Renal cortical epithelial cell (primary cell): ENCODE data around the gene ADAMTSL1. TPM values are rescaled to one million over a fixed set of nuclear protein-coding genes. Genes with fewer than 3 reads are reported as not detected.

ENCODE experiments used
- DNase-seq: peaks from one replicate; pipeline ENCODE4 v3.0.0-alpha.2; 2011; ENCODE audit warnings: low read depth
- total RNA-seq: library from RNA; depleted of rRNA; stranded (reverse); fragments of >200 nt; gene quantifications from 2 replicates; pipeline ENCODE4 v1.2.3, GENCODE V29; 2014

Gene ADAMTSL1
- total RNA-seq, 1 donor from 2014 or later = 1.5 TPM

DNA sequence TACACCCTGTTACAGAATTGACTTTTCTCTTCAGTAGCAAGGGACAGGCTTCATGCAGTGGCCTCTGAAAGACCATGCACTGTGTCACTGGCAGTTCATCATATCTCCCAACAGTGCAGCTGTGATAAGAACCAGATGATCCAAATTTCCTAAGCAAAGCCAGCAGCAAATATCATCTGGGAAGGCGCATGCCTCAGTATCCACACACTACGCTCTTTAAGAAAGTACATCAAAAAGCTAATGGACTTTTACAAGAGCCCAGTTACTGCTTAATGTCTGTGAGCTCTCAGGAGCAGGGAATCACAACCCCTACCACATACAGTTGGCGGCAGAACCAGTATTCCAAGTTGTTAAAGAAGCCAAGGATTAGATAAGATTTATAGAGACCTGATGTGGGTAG, 25.1 kb downstream of the ADAMTSL1 start:
- no peak for DNase-seq

DNA sequence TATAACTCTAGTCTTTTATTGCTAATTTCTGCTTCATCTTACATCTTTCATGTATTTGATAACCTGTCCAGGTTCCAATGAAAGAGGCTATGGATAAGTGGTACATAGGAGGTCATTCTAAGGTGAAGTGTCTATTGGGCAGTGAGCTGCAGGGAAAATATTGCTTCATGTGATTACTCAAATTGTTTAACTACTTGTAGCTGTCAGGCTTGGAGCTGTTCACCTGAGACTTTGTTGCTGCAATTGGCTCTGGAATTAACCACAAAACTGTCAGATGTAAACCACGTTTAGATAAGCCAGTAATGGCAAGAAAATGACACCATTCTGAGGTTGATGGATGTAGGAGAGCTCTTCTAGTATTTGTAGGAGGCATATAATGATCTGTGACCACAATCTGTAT, 26.0 kb downstream of the ADAMTSL1 start:
- peak; percentile 71 for DNase-seq

DNA sequence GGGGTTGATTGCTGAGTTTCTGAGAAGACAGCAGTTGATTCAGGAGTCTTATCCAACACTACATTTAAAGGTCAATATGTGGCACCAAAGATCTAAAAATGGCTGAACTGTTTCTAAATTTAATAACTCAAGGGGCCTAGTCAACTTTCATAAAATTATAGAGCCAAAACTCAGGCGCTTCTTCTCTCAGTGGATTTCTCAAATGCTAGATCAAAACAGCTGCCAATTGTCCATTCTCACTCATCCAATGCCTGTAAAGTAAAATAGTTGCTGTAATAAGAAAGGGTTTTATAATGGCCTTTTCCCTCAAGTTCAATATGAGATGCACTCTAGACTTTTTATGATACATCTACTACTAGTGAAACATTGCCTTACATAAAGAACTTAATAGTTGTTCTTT, 26.5 kb downstream of the ADAMTSL1 start:
- DNase-seq = no peak

DNA sequence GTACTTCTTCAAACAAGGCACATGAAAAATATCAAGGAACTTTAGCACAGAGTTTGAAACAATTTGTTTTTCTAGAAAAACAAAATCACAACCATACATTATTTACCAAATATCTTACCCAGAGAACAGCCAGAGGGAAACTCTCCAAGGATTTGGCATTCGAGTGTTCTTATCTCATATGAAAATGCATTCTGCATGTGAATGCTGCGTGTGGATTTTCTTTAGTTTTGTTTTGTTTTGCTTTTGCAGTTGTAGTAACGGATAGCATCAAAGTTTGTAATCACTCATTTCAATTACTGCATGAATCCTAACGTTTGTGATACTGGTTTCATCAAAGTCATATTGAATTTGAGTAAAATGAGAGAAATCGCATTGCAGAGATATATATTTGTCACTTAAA, 28.0 kb downstream of the ADAMTSL1 start:
- DNase-seq = no peak

DNA sequence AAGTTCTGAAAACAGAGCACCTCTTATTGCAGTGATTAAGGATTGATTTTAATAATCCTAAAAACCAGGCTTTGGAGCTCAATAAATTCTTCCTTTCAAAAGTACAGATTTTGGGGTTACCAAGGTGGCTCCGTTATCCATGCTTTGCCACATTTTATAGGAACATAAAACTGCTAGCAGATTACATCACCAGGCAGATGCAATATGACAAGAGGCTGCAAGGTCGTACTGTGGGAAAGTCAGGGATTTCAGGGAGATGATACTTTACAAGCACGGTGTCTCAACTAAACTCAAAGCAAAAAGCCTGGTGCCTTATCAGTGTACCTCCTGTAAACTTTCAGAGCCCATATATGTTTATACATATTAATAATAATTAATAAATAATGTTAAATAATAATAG, 28.6 kb downstream of the ADAMTSL1 start:
- no peak for DNase-seq

DNA sequence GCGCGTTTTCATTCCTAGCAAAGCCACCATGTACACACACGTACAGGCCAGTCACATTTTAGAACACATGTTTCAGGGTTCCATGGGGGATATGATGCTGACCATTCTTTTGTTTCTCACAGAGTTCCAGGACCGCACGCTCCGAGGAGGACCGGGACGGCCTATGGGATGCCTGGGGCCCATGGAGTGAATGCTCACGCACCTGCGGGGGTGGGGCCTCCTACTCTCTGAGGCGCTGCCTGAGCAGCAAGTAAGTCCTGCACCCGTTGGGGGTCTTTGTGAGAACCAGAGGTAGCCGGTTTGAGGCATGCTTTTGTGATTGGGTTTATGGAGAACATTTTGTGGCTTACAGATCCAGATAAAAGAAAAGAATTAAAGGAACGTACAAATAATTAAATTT, 30.8 kb downstream of the ADAMTSL1 start:
- no peak for DNase-seq

DNA sequence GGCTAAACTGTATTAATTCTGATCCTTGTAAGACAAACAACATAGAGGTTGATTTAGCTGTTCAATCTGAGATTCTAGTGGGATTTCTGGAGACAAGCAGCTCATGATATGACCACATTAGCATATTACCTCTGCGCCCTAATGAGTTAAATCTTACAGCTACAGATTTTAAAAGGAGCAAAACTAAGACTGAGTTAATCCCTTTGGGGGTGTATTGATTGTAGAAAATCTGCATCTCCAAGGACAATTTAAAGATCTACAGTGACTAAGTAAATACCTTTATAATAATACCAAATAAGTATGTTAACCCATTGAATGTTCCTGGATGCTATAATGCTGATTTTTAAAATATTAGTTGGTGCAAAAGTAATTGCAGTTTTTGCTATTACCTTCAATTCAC, 33.2 kb downstream of the ADAMTSL1 start:
- DNase-seq = no peak

DNA sequence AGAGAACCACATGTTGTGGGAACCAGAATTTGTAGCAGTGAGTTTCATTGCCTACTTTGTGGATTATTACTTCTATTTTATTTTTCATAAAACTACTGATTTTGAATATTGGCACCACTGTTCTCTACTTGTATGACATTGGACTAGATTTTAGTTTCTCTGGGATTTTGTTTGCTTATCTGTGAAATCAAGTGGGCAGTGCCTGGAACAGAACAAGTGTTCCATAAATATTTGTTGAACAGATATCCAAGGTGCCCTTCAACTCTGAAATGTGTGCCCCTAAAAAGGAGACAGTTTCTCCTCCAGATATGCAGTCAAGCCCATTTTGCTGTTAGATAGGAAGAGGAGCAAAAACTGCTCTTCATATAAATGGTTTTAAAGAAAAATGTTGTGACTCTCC, 42.6 kb downstream of the ADAMTSL1 start:
- DNase-seq = no peak

DNA sequence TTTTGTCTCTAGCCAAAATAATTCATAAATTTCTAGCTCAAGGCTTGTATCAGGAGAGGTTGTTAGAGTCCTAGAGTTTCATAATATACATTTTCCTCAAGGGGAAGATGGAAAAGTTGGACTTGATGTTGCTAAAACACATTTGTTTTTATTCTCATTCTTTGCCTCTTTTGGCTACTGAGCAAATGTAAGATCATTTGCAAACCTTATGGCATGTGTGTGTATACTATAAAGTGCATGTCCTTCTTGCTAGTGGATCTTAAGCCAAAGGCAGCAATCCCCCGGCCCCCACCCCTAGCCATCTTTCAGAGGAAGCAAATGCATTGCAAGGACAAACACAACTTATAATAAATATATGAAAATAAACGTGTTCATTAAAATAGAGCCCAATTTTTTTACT, 43.0 kb downstream of the ADAMTSL1 start:
- no peak for DNase-seq

DNA sequence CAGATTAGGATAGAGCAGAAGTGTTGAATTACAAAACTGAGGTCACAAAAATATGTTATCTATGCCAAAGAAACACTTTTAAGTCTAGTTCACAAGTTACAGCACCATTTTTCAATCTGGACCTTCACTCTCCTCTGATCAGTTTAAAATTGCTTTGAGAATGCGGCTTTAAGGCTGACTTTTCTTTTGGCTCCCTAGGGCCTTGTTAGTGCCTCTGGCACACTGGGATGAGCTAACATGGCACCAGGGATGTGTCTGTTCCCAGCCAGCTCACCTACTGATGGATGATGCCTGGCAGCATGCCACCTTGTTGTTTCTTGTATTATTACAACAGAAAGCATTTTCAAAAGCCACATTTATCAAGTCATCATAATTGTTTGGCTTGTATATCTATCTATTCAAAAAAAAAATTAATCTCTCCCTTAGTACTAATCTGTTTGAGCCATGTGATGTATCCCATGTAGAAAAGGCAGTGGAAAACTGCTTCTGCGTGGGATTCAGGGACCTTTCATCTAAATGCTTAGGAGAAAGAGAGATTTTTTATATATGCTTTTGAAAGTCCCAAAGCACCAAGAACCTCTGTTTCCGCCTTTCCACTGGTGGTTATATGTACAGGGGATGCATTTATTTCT, 46.6 kb downstream of the ADAMTSL1 start:
- no peak for DNase-seq

DNA sequence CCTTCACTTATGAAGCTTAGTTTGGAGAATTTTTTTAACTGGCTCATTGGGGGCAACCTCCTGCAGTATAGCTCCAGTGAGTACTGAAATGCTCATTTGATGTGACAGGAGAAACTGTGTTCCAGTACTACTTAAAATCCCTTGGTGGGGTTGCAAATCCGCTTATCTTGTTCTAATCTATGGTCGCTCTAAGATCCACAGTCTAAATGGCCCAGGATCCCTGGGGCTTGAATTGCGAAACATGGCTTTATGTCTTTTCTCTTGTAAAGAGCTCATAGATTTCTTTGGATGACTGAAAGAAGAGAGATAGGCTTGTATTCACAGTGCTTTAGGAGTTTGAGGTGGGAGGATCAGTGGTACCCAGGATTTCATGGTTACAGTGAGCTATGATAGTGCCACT, 52.7 kb downstream of the ADAMTSL1 start:
- no peak for DNase-seq

DNA sequence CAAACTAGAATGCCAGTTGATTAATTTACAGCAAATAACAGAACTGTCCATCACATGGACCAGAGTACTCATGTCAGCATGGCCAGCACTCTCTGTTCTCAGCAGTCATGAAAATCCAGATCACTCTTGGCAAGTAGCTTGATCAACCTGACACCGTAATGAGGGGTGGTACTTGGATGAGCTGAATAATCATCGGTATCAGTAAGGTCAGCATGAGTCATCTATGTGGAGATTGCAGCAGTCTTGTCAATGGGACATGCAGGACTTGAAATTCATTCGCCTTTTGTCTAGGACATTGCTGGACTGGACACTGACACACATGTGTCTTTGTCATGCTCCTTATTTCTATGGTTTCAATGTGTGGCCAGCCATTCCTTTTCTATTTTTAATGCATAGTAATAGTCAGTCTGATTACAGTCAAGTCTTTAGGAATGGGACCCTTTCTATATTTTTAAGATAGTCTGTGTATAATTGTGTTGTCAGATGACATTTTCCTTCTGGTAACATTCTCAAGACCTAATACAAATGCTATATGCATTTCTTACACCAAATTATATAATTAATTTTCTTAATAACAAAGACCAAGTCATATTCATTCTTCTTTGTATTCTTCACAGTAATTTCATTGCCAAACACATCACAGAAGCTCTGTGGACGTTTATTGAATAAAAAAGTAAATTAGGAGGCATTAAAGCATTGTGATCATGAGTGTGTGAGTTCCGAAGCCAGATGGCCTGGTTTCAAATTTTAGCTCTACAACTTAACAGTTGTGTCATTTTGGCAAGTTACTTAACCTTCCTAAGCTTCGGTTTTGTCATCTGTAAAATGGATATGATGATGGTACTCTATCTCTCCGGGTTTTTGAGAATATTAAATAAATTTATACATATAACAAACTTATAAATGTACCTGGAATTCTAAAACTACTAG, 57.4 kb downstream of the ADAMTSL1 start:
- no peak for DNase-seq

DNA sequence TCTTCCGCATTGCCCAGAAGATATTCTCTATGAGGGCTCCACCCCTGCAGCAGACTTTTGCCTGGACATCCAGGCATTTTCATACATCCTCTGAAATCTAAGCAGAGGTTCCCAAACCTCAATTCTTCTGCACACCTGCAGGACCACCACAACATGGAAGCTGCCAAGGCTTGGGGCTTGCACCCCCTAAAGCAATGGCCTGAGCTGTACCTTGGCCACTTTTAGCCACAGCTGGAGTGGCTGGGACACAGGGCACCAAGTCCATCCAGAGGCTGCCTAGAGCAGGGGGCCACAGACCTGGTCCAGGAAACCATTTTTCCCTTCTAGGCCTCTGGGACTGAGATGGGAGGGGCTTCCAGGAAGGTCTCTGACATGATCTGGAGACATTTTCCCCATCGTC, 60.7 kb downstream of the ADAMTSL1 start:
- no peak for DNase-seq

DNA sequence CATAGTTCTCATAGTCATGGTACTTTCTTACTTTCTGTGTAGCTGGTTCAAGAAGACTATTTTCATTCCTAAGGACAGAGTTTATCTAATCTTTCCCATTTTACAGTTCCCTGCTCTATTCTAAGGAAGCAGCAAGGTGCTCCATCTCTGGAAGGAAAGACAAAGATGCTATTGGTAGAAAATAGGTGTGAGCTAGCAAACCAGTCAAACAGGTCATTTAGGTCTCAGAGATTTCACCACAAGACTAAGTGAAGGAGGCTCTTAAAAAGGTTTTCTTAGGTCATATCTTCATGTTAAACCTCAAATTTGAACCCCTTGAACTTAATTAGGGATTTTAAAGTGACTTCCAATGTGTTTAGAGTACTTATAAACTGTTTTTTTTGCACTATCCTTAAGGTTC, 62.6 kb downstream of the ADAMTSL1 start:
- DNase-seq = no peak

DNA sequence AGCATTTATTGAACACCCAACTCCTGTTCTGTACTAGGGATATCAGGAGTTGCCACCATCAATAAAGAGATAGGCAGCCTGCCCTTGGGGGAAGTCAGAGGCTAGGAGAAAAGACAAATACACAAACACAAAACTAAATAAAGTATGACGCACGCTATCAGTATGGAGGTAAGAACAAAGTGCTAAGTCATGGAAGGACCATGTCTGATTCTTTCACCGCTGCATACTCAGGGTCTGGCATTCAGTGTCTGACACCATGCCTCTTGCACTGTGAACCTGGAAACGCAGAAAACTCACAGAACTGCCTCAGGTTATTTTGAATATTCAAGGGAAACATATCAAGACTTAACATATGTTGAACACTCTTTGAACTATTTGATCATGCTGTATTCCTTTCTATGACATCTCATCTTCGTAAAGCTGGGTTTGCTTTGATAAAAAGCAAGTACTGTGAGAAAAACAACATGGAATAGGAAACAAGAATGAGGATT, 65.3 kb downstream of the ADAMTSL1 start:
- no peak for DNase-seq

DNA sequence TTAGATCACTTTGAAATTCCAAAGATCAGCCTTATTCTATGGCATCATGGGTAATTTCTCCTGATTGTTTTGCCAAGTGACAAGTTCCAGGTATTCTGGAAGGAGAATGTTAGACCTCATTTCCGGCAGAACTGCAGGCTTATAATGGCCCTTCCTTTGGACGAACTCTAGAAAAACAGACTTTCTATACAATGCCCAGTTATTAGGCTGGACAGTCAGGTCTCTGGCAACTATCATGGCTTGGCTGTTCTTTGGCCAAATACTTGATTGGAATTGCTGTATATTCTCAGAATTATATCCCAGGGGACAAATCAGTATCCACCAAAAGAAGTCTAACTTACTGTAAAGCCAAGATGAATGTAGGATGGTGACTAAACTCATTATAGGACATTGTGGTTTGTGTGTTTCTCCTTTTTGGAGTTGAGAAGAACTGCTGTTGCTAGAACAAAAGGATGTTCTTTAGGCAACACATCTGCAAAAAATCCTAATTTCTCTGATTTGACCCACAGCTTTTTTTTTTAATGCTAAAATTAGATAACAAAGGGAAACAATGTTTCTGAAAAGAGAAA, 69.0 kb downstream of the ADAMTSL1 start:
- no peak for DNase-seq

DNA sequence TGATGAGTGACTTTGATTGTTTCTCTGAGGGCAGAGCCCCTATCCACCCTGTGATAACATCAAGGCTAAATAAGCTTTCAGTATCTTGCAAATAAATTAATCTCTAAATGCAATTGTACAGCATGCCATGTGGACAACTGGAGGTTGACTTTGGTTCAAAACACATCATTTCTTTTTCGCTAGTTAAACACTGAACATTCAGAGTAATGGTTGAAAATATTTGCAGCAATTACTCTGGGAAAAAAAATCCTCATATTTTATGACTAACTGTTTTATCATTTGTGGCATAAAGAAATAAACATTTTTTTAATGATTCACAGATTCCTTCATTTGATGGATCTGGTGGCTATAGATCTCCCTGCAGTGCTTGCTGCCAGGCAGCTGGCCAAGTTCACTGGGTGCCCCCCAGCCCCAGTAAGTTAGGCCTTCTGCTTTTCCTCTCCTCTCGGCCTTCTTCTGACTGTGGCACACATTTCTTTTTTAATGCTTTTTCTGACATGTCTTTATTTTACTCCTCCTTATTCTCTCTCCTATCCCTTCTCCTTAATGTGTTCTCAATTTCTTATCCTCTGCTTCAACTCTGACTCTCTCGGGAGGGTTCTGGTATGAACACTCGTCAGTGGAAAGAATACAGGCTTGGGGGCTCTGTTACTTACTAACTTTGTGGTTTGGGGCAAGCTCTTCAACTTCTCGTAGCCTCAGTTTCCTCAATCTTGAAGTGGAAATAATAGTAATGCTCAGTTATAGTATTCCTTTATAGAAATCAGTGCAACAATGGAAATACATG, 69.6 kb downstream of the ADAMTSL1 start:
- DNase-seq = no peak

DNA sequence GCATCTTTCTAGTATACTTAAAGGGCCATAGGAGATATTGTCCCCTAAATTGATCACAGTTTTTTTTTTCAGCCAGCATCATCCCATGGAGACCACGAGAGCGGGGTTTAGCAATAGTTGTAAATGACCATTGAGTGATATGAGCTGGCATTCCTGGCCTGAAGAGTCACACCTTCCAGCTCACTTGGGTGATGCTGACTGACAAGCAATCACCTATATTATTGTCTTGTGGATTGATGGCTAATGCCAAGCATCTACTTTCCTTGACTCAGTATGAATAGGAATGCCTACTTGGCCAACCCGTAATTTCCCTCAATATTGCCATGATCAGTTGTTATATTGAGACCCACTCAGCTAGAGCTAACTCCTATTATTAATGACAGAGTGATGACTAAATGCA, 70.5 kb downstream of the ADAMTSL1 start:
- DNase-seq = peak; percentile 50

DNA sequence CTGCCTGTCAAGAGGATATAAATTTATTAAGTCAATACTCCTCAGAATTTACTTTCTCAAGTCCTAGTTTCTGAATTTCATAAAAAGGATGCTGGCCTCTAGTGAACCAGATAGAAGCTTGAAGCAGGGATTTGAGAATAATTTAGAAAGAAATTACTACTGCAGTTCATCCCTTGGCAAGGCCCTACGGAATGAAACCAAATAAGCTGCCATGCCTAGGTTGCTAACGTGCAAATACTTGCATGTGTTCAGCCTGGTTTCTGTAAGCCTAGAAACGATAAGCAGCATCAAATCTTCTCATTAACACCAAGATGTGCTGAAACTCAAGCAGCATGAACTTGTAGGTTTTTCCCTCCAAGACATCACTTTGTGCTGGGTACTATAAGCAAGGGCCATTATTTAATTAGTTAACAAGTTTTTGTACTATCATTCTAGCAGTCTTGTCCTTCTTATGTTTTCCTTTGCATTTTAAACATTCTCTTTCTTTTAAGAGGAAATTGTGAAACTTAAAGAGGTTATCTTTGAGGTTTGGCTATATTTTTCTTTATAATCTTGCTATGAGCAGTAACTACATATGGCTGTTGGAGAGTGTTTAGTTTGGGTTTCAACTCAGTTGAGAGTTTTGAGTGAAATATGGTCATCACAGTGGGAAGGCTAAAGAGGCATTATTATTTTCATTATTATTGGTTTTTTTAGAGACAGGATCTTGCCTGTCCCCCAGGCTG, 71.8 kb downstream of the ADAMTSL1 start:
- no peak for DNase-seq

DNA sequence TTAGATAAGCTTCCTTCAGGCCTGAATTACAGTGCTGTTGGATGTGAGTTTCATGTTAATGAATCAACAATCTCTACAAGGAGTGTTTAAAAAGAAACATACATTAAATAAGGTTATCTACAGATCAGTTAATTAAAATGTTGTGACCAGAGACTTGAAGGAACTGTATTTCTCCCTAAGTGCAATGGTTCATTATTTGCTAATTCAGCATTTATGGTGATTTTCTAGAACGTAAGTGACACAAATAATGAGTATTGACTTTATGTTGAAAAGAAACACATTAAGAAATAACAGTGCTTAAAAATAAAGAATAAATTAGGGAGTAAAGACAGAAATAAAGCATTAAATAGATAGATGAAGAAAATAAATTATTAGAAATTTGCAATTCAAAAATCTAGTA, 74.5 kb downstream of the ADAMTSL1 start:
- DNase-seq = no peak

DNA sequence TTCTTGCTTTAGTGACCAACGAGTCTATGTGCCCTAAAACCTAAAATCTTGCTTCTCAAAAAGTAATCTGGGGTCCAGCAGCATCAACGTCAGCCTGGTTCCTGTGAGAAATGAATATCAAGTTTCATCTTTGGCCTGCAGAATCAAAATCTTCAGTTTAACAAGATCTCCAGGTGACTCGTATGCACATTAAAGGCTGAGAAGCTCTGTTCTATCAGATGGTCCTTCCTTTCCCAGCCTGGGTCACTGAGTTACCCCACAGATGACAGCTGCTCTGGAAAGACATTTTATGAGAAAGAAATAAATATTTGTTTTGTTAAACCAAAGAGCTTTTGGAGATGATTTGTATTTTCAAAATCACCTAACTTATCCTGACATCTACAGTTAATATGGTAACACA, 75.8 kb downstream of the ADAMTSL1 start:
- no peak for DNase-seq
